SK-N-SH treated with all-trans-retinoic acid at 6 μM for 48 hours (cell line): ENCODE measurements around the gene PRR35.

Experiments used
- ATAC-seq: fragments of 200-7000 bp; cut with Tn5 transposase; 3 replicates; pipeline ENCODE4 v1.9.1; 2020; ENCODE audit warnings: mild to moderate bottlenecking, moderate library complexity
- ARNTL ChIP-seq: fragments of 450-650 bp; formaldehyde crosslinking; IDR thresholded peaks from 2 replicates; pipeline ENCODE4 v1.5.0; 2020; ENCODE audit warnings: low read depth, mild to moderate bottlenecking, moderate library complexity, borderline replicate concordance
- BACH2 ChIP-seq: fragments of 250-450 bp; sonication (Bioruptor Pico); IDR thresholded peaks from 2 replicates; pipeline ENCODE4 v1.9.0; 2021; ENCODE audit warnings: mild to moderate bottlenecking, borderline replicate concordance
- CREB5 ChIP-seq: fragments of 250-450 bp; sonication (Bioruptor Pico); IDR thresholded peaks from 2 replicates; pipeline ENCODE4 v1.5.1; 2020; ENCODE audit warnings: low read depth, mild to moderate bottlenecking, moderate library complexity
- CSDC2 ChIP-seq: fragments of 250-450 bp; sonication (Bioruptor Pico); IDR thresholded peaks from 2 replicates; pipeline ENCODE4 v1.5.0; 2020; ENCODE audit warnings: mild to moderate bottlenecking, moderate library complexity
- ESRRG ChIP-seq: fragments of 250-450 bp; sonication (Bioruptor Pico); IDR thresholded peaks from 2 replicates; pipeline ENCODE4 v1.6.1; 2021; ENCODE audit warnings: mild to moderate bottlenecking
- ISL1 ChIP-seq: fragments of 250-450 bp; sonication (Bioruptor Pico); IDR thresholded peaks from 2 replicates; pipeline ENCODE4 v2.1.2; 2022; ENCODE audit warnings: mild to moderate bottlenecking, moderate library complexity
- OSR1 ChIP-seq: fragments of 250-450 bp; sonication (Bioruptor Pico); IDR thresholded peaks from 2 replicates; pipeline ENCODE4 v1.8.0; 2022; ENCODE audit warnings: moderate library complexity, mild to moderate bottlenecking, inconsistent platforms
- RARB ChIP-seq: fragments of 250-450 bp; sonication (Bioruptor Pico); IDR thresholded peaks from 2 replicates; pipeline ENCODE4 v1.8.0; 2021; ENCODE audit warnings: mild to moderate bottlenecking, moderate library complexity
- SNAI2 ChIP-seq: fragments of 250-450 bp; sonication (Bioruptor Pico); IDR thresholded peaks from 2 replicates; pipeline ENCODE4 v1.5.0; 2020; ENCODE audit warnings: mild to moderate bottlenecking, moderate library complexity
- TCF4 ChIP-seq: fragments of 250-450 bp; sonication (Bioruptor Pico); IDR thresholded peaks from 2 replicates; pipeline ENCODE4 v1.8.0; 2021; ENCODE audit warnings: mild to moderate bottlenecking, moderate library complexity, borderline replicate concordance
- TOX ChIP-seq: fragments of 250-450 bp; sonication (Bioruptor Pico); IDR thresholded peaks from 2 replicates; pipeline ENCODE4 v1.8.0; 2021; ENCODE audit warnings: mild to moderate bottlenecking, moderate library complexity, borderline replicate concordance
- ZC3H10 ChIP-seq: fragments of 250-450 bp; sonication (Bioruptor Pico); IDR thresholded peaks from 2 replicates; pipeline ENCODE4 v1.5.1; 2021; ENCODE audit warnings: mild to moderate bottlenecking, moderate library complexity
- ZFP3 ChIP-seq: fragments of 250-450 bp; sonication (Bioruptor Pico); IDR thresholded peaks from 2 replicates; pipeline ENCODE4 v1.5.0; 2020; ENCODE audit warnings: mild to moderate bottlenecking, moderate library complexity
- ZFP30 ChIP-seq: fragments of 450-650 bp; formaldehyde crosslinking; IDR thresholded peaks from 2 replicates; pipeline ENCODE4 v1.5.0; 2022; ENCODE audit warnings: mild to moderate bottlenecking, moderate library complexity
- ZNF565 ChIP-seq: fragments of 450-650 bp; formaldehyde crosslinking; conservative IDR thresholded peaks from 2 replicates; pipeline ENCODE4 v1.5.0; 2020; ENCODE audit warnings: low read depth, mild to moderate bottlenecking, moderate library complexity
- ZNF70 ChIP-seq: fragments of 450-650 bp; formaldehyde crosslinking; IDR thresholded peaks from 2 replicates; pipeline ENCODE4 v1.5.0; 2020; ENCODE audit warnings: mild to moderate bottlenecking, moderate library complexity
- ZNF8 ChIP-seq: fragments of 450-650 bp; formaldehyde crosslinking; IDR thresholded peaks from 2 replicates; pipeline ENCODE4 v1.5.0; 2020; ENCODE audit warnings: mild to moderate bottlenecking, moderate library complexity
- TF ChIP-seq, protein P1 (sequence below): fragments of 250-450 bp; sonication (Bioruptor Pico); IDR thresholded peaks from 2 replicates; pipeline ENCODE4 v1.8.0; 2021; ENCODE audit warnings: low read depth, mild to moderate bottlenecking, moderate library complexity, borderline replicate concordance
- TF ChIP-seq, protein P2 (sequence below): fragments of 250-450 bp; sonication (Bioruptor Pico); IDR thresholded peaks from 2 replicates; pipeline ENCODE4 v1.5.1; 2021; ENCODE audit warnings: mild to moderate bottlenecking, moderate library complexity
- TF ChIP-seq, protein P3 (sequence below): fragments of 250-450 bp; sonication (Bioruptor Pico); IDR thresholded peaks from 2 replicates; pipeline ENCODE4 v1.8.0; 2020; ENCODE audit warnings: mild to moderate bottlenecking, moderate library complexity, borderline replicate concordance

Gene PRR35

DNA sequence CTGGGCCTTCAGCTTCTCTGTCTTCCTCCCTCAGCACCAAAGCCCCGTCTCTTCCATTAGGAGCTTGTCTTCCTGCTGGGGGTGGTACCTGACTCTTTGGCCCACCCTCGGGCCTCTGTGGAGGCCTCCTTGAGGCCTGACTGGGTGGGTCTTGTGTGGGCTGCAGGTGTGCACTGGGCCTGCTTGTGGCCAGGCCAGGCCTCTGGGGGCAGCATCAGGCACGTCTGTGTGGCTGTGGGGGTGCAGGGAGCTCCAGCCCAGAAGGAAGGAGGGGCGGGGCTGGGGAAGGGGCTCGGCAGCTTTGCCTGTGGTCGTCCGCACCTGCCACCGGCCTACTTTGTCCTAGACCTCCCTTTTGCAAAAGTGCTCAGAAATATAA is 16.6 kb downstream of the PRR35 start:
- no peak for ATAC-seq
- TF ChIP-seq ISL1 (CRISPR knock-in tag), result no peak
- no peak for TF ChIP-seq CREB5 (CRISPR knock-in tag)
- no peak for TF ChIP-seq ZNF565 (CRISPR knock-in tag)
- TF ChIP-seq, protein P1, sequence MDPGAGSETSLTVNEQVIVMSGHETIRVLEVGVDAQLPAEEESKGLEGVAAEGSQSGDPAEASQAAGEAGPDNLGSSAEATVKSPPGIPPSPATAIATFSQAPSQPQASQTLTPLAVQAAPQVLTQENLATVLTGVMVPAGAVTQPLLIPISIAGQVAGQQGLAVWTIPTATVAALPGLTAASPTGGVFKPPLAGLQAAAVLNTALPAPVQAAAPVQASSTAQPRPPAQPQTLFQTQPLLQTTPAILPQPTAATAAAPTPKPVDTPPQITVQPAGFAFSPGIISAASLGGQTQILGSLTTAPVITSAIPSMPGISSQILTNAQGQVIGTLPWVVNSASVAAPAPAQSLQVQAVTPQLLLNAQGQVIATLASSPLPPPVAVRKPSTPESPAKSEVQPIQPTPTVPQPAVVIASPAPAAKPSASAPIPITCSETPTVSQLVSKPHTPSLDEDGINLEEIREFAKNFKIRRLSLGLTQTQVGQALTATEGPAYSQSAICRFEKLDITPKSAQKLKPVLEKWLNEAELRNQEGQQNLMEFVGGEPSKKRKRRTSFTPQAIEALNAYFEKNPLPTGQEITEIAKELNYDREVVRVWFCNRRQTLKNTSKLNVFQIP (CRISPR knock-in tag), result no peak
- TF ChIP-seq ZFP30, result no peak
- TF ChIP-seq OSR1 (CRISPR knock-in tag), result no peak
- no peak for TF ChIP-seq RARB (CRISPR knock-in tag)
- TF ChIP-seq ZNF8, result no peak
- no peak for TF ChIP-seq CSDC2 (CRISPR knock-in tag)
- no peak for TF ChIP-seq ESRRG (CRISPR knock-in tag)
- no peak for TF ChIP-seq ZFP3 (CRISPR knock-in tag)
- no peak for TF ChIP-seq TCF4 (CRISPR knock-in tag)
- TF ChIP-seq ZNF70 (CRISPR knock-in tag), result no peak
- TF ChIP-seq ZC3H10, result no peak
- TF ChIP-seq ARNTL, result no peak
- no peak for TF ChIP-seq SNAI2 (CRISPR knock-in tag)
- TF ChIP-seq, protein P2, sequence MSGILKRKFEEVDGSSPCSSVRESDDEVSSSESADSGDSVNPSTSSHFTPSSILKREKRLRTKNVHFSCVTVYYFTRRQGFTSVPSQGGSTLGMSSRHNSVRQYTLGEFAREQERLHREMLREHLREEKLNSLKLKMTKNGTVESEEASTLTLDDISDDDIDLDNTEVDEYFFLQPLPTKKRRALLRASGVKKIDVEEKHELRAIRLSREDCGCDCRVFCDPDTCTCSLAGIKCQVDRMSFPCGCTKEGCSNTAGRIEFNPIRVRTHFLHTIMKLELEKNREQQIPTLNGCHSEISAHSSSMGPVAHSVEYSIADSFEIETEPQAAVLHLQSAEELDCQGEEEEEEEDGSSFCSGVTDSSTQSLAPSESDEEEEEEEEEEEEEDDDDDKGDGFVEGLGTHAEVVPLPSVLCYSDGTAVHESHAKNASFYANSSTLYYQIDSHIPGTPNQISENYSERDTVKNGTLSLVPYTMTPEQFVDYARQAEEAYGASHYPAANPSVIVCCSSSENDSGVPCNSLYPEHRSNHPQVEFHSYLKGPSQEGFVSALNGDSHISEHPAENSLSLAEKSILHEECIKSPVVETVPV (CRISPR knock-in tag), result no peak
- no peak for TF ChIP-seq TOX (CRISPR knock-in tag)

DNA sequence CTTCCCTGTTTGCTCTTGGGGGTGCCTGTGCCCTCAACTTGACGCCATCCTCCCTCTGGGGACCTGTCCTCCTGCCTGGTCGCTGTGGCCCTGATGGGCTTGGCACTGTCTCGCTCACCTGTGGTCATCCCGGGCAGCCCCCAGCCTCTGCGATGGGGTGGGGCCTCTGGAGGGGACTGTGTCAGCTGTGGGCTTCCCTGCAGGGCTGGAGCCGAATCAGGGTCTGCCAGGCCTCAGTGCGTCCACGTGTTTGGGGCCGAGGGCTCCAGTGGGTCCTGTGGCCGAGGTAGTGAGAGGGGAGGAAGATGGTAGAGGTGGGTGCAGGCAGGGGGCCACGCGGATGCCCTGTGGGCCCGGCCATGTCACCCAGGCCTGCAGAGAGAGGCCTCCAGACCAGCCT is 17.6 kb downstream of the PRR35 start:
- TF ChIP-seq RARB (CRISPR knock-in tag) (no peak), TOX (CRISPR knock-in tag) (no peak), ZC3H10 (no peak), ARNTL (no peak), ZFP3 (CRISPR knock-in tag) (no peak), ESRRG (CRISPR knock-in tag) (no peak), SNAI2 (CRISPR knock-in tag) (no peak), ZNF8 (no peak), CSDC2 (CRISPR knock-in tag) (no peak), CREB5 (CRISPR knock-in tag) (no peak), TCF4 (CRISPR knock-in tag) (no peak), ZFP30 (no peak), BACH2 (CRISPR knock-in tag) (no peak), ISL1 (CRISPR knock-in tag) (no peak)
- TF ChIP-seq, protein P3, sequence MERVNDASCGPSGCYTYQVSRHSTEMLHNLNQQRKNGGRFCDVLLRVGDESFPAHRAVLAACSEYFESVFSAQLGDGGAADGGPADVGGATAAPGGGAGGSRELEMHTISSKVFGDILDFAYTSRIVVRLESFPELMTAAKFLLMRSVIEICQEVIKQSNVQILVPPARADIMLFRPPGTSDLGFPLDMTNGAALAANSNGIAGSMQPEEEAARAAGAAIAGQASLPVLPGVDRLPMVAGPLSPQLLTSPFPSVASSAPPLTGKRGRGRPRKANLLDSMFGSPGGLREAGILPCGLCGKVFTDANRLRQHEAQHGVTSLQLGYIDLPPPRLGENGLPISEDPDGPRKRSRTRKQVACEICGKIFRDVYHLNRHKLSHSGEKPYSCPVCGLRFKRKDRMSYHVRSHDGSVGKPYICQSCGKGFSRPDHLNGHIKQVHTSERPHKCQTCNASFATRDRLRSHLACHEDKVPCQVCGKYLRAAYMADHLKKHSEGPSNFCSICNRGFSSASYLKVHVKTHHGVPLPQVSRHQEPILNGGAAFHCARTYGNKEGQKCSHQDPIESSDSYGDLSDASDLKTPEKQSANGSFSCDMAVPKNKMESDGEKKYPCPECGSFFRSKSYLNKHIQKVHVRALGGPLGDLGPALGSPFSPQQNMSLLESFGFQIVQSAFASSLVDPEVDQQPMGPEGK, result no peak
- TF ChIP-seq, protein P1 (CRISPR knock-in tag), result no peak
- no peak for ATAC-seq

DNA sequence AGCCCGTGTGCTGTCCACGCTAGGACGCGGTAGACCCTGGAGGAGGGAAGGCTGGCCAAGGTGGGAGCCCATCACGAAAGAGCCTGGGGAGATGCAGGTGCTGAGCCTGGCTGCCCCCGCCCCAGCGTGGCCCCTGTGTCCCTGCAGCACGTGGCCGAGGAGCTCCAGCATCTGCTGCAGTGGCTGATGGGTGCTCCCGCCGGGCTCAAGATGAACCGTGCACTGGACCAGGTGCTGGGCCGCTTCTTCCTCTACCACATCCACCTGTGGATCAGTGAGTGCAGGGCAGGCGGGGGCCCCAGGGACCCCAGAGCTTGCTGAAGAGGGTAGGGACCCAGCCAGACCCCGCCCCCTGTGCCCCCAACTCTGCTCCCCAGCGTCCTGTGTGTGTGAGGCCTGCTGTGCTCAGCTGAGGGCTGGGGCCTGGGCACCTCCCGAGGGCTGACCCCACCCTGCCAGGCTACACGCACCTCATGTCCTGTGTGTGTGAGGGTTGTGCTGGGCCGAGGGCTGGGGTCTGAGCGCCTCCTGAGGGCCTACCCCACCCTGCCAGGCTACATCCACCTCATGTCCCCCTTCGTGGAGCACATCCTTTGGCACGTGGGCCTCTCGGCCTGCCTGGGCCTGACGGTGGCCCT is 18.2 kb downstream of the PRR35 start:
- ATAC-seq, result no peak
- TF ChIP-seq ZC3H10, result no peak
- no peak for TF ChIP-seq ZFP30
- TF ChIP-seq, protein P3, result no peak
- no peak for TF ChIP-seq RARB (CRISPR knock-in tag)
- TF ChIP-seq, protein P2 (CRISPR knock-in tag), result no peak
- no peak for TF ChIP-seq ZFP3 (CRISPR knock-in tag)
- no peak for TF ChIP-seq SNAI2 (CRISPR knock-in tag)
- TF ChIP-seq BACH2 (CRISPR knock-in tag), result no peak
- TF ChIP-seq CSDC2 (CRISPR knock-in tag), result no peak
- TF ChIP-seq, protein P1 (CRISPR knock-in tag), result no peak
- TF ChIP-seq ZNF565 (CRISPR knock-in tag), result no peak
